Natural killer cell (primary cell): Measurements from ENCODE around the gene STK25. TPM values are rescaled to one million over a fixed set of nuclear protein-coding genes. Genes with fewer than 3 reads are reported as not detected.

Experiments used
- ATAC-seq, 3 donors: fragments of 150-1000 bp in 2 of 3; fragments of 200-7000 bp in 1 of 3; cut with Tn5 transposase; 1 replicate in 1 of 3; 2 replicates in 2 of 3; pipeline ENCODE4 v1.10.0; 2021; ENCODE audit warnings: mild to moderate bottlenecking in 2 of 3, moderate library complexity in 2 of 3
- DNase-seq, 2 donors: peaks; one replicate each; pipeline versions ENCODE4 v3.0.0 to v3.0.0-alpha.2; 2013 to 2021; ENCODE audit warnings: mixed read lengths in 1 of 2
- H3K27ac ChIP-seq: one replicate; pipeline ENCODE4 v1.5.1; 2013; ENCODE audit warnings: mild to moderate bottlenecking, low read length
- H3K27me3 ChIP-seq: one replicate; pipeline ENCODE4 v1.6.1; 2013; ENCODE audit warnings: low read length; ENCODE audit not compliant: control insufficient read depth, insufficient read depth
- H3K36me3 ChIP-seq: one replicate; pipeline ENCODE4 v1.6.1; 2013; ENCODE audit warnings: low read length; ENCODE audit not compliant: control insufficient read depth, insufficient read depth
- H3K4me1 ChIP-seq: one replicate; pipeline ENCODE4 v1.6.1; 2013; ENCODE audit warnings: low read length; ENCODE audit not compliant: control insufficient read depth, insufficient read depth
- H3K4me3 ChIP-seq: one replicate; pipeline ENCODE4 v1.5.1; 2013; ENCODE audit warnings: low read length
- H3K9me3 ChIP-seq: one replicate; pipeline ENCODE4 v1.6.1; 2013; ENCODE audit warnings: low read length; ENCODE audit not compliant: control insufficient read depth, insufficient read depth
- H3K27ac Mint-ChIP-seq, 2 donors: one replicate each; pipeline ENCODE4 v1.8.0; 2022; ENCODE audit warnings: mild to moderate bottlenecking in 2 of 2, mixed read lengths in 2 of 2, moderate library complexity in 1 of 2
- H3K27me3 Mint-ChIP-seq, 2 donors: one replicate each; pipeline ENCODE4 v1.8.0; 2022; ENCODE audit warnings: low read depth in 2 of 2, mixed read lengths in 2 of 2
- H3K36me3 Mint-ChIP-seq: one replicate; pipeline ENCODE4 v1.8.0; 2022; ENCODE audit warnings: mixed read lengths
- H3K4me1 Mint-ChIP-seq, 2 donors: one replicate each; pipeline ENCODE4 v1.8.0; 2022; ENCODE audit warnings: mixed read lengths in 2 of 2
- H3K4me3 Mint-ChIP-seq: one replicate; pipeline ENCODE4 v1.8.0; 2022; ENCODE audit warnings: mild to moderate bottlenecking, moderate library complexity, mixed read lengths
- H3K9me3 Mint-ChIP-seq, 2 donors: one replicate each; pipeline ENCODE4 v1.8.0; 2022; ENCODE audit warnings: mixed read lengths in 2 of 2
- CTCF ChIP-seq: fragments of 200-600 bp; IDR thresholded peaks from one replicate; pipeline ENCODE4 v1.8.0; 2022; ENCODE audit warnings: antibody characterized with exemption
- WGBS: methylation state at CpG from one replicate; pipeline ENCODE4 v1.1.7; 2013; ENCODE audit warnings: missing lambda C conversion rate; ENCODE audit not compliant: insufficient coverage; 5-methylcytosine and 5-hydroxymethylcytosine counted together
- intact Hi-C: fragments of 100-400 bp; cut with micrococcal nuclease; formaldehyde crosslinking; loops from one replicate; pipeline ENCODE4 v1.14.2; 2022
- total RNA-seq, 4 donors: library from RNA; stranded (reverse); fragments of 120-200 nt in 1 of 4; gene quantifications; one replicate each; pipeline versions ENCODE4 v1.2.3 to v1.2.4, GENCODE V29; 2013 to 2022

STK25 gene
- total RNA-seq, 3 donors from 2014 or later (not counting 1 experiment from before 2014, with no cell fraction given): 110 to 140 (median 135) TPM

DNA sequence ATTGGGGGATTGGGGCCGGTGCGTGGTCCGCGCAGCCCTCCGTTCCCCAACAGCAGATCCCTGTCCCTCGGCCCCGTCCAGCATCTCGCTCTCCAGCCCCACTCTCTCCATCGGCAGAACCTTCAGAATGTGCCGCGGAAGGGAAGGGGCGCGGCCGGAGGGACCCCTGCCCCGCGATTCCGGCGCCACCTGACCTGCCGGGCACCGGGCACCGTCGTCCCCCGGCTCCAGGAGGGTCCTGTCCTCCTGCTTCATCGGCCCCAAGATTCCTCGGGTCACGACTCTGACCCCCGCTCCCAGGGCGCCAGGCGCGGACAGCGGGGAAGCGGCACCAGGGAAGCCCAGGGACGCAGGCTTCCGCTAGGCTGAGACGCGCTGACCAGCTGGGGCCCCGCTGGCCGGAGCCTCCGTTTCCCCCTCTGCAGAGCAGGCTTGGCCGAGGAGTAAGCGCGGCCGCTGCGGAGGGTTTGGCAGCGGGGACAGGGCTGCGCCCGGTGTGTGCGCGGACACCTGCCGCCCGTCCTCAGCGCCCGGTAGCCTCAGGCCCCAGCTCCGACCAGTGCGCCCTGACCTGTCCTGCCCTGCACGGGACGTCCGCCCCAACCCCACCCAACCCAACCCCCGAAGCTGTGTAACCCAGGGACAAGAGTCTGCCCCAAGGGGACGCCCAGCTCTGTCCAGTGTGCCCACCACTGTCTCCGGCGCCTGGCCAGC is 33.3 kb upstream of the STK25 start:
- intact Hi-C loops: no loop called here
- peaks cover 11% of the 10 kb centered on the region for H3K27me3 ChIP-seq
- H3K36me3 ChIP-seq: no peaks in the 10 kb centered on the region
- Mint-ChIP-seq H3K4me1 (peaks cover 4 to 5% of the 10 kb centered on the region in 2 donors), H3K36me3 (no peaks in the 10 kb centered on the region), H3K4me3 (no peak overlapping the region), H3K27ac (no peak overlapping the region), H3K27me3 (peaks cover 0 to 8% of the 10 kb centered on the region in 2 donors), H3K9me3 (no peaks in the 10 kb centered on the region)
- H3K4me1 ChIP-seq: peaks cover 12% of the 10 kb centered on the region
- H3K9me3 ChIP-seq: no peaks in the 10 kb centered on the region
- DNase-seq (no peak), ATAC-seq (no peak)
- H3K27ac ChIP-seq: no peak overlapping the region
- H3K4me3 ChIP-seq: no peak overlapping the region
- no peak for TF ChIP-seq CTCF
- 25% methylated on average over 62 of the region's 62 CpGs for WGBS

GRCh38 chr2:241540771-241541561 is 32.6 kb upstream of the STK25 start:
- Histone ChIP-seq H3K4me1 (peaks cover 12% of the 10 kb centered on the region), H3K9me3 (no peaks in the 10 kb centered on the region), H3K27me3 (peaks cover 11% of the 10 kb centered on the region), H3K36me3 (no peaks in the 10 kb centered on the region), H3K4me3 (no peak overlapping the region), H3K27ac (no peak overlapping the region)
- Mint-ChIP-seq H3K27ac (no peak overlapping the region), H3K9me3 (no peaks in the 10 kb centered on the region), H3K4me3 (peak overlapping the region; percentile 85), H3K27me3 (peaks cover 0 to 8% of the 10 kb centered on the region in 2 donors), H3K36me3 (no peaks in the 10 kb centered on the region), H3K4me1 (peaks cover 4 to 5% of the 10 kb centered on the region in 2 donors)
- ATAC-seq: peak; percentile 87 to 94 (median 92)
- TF ChIP-seq CTCF: no peak
- intact Hi-C loops: no loop called here
- WGBS: 11% methylated on average over 68 of the region's 68 CpGs
- peak; percentile 55 to 68 for DNase-seq

- DNase-seq (no peak), ATAC-seq (no peak)
- Histone ChIP-seq H3K36me3 (no peaks in the 10 kb centered on the region), H3K4me3 (no peak overlapping the region), H3K9me3 (no peaks in the 10 kb centered on the region), H3K4me1 (peaks cover 12% of the 10 kb centered on the region), H3K27ac (no peak overlapping the region), H3K27me3 (peaks cover 11% of the 10 kb centered on the region)
- Mint-ChIP-seq H3K4me1 (peaks cover 4 to 5% of the 10 kb centered on the region in 2 donors), H3K27ac (no peak overlapping the region), H3K9me3 (no peaks in the 10 kb centered on the region), H3K36me3 (no peaks in the 10 kb centered on the region), H3K27me3 (peaks cover 0 to 8% of the 10 kb centered on the region in 2 donors), H3K4me3 (peak overlapping the region; percentile 85)
- intact Hi-C loops: no loop called here
- no peak for TF ChIP-seq CTCF
- 73% methylated on average over 10 of the region's 10 CpGs for WGBS
Measured at GRCh38 chr2:241540401-241540770, 32.0 kb upstream of the STK25 start.
